A549 (cell line): Measurements from ENCODE around the gene HDGFL2. TPM values are rescaled to one million over a fixed set of nuclear protein-coding genes. Genes with fewer than 3 reads are reported as not detected.

Source experiments
- ATAC-seq, 2 experiments: fragments of 200-7000 bp in 1 of 2; fragments of >200 bp in 1 of 2; cut with Nextera tagmentation in 1 of 2; cut with Tn5 transposase in 1 of 2; 3 replicates each; pipeline versions ENCODE4 v1.8.0 to v1.9.1; 2018 to 2020; ENCODE audit warnings: mild to moderate bottlenecking in 1 of 2, moderate library complexity in 1 of 2
- CTCF ChIA-PET: fragments of 300-600 bp; sonication (Branson Sonifier 250); formaldehyde crosslinking; extraction: SDS; loops from one replicate; lab custom pipeline; 2021; ENCODE audit warnings: antibody characterized with exemption, inconsistent platforms; lab: Yijun Ruan, JAX
- POLR2A ChIA-PET: fragments of 350-600 bp; formaldehyde crosslinking; extraction: SDS; loops from one replicate; lab custom pipeline; 2021; ENCODE audit warnings: antibody characterized with exemption, inconsistent platforms; lab: Yijun Ruan, JAX
- DNase-seq, 2 experiments: peaks; one replicate each; pipeline versions ENCODE4 v3.0.0 to v3.0.0-alpha.2; 2011 to 2016; ENCODE audit warnings: low read depth in 1 of 2, low spot score in 1 of 2
- FAIRE-seq: peaks from 2 replicates; lab custom pipeline; 2011; peaks lifted over from hg19 to GRCh38; lab: Jason Lieb, UNC
- H3K27ac ChIP-seq, 2 experiments: fragments of >200 bp; sonication (Bioruptor Twin); formaldehyde crosslinking; 3 replicates each; pipeline ENCODE4 v1.5.1; 2016 to 2017
- H3K4me1 ChIP-seq: fragments of >200 bp; sonication (Bioruptor Twin); formaldehyde crosslinking; 3 replicates; pipeline ENCODE4 v1.6.1; 2016
- H3K4me2 ChIP-seq: fragments of >200 bp; sonication (Bioruptor Twin); formaldehyde crosslinking; 3 replicates; pipeline ENCODE4 v1.6.1; 2016
- H3K4me3 ChIP-seq: fragments of >200 bp; sonication (Bioruptor Twin); formaldehyde crosslinking; 3 replicates; pipeline ENCODE4 v1.5.1; 2016
- H3K9me3 ChIP-seq: fragments of >200 bp; sonication (Bioruptor Twin); formaldehyde crosslinking; 3 replicates; pipeline ENCODE4 v1.6.1; 2016
- CBX2 ChIP-seq: fragments of 200-600 bp; sonication (generic); IDR thresholded peaks from 2 replicates; pipeline ENCODE4 v1.6.1; 2016; ENCODE audit warnings: low read depth, mild to moderate bottlenecking, borderline replicate concordance
- EHF ChIP-seq: fragments of 250-450 bp; sonication (Bioruptor Pico); IDR thresholded peaks from 2 replicates; pipeline ENCODE4 v1.5.0; 2020; ENCODE audit warnings: mild to moderate bottlenecking
- ESRRA ChIP-seq: fragments of 150-350 bp; IDR thresholded peaks from 2 replicates; pipeline ENCODE4 v1.6.1; 2014; ENCODE audit warnings: mild to moderate bottlenecking, low read length, borderline replicate concordance
- FOSB ChIP-seq: fragments of 250-450 bp; sonication (Bioruptor Pico); IDR thresholded peaks from 2 replicates; pipeline ENCODE4 v1.5.0; 2020; ENCODE audit warnings: mild to moderate bottlenecking, moderate library complexity
- FOXS1 ChIP-seq: fragments of 250-450 bp; sonication (Bioruptor Pico); IDR thresholded peaks from 2 replicates; pipeline ENCODE4 v1.5.0; 2020; ENCODE audit warnings: mild to moderate bottlenecking, moderate library complexity
- GATA3 ChIP-seq: IDR thresholded peaks from 2 replicates; pipeline ENCODE4 v1.6.1; 2012; ENCODE audit warnings: borderline replicate concordance
- HDAC2 ChIP-seq: fragments of 200-600 bp; sonication (generic); IDR thresholded peaks from 2 replicates; pipeline ENCODE4 v1.6.1; 2016
- HEYL ChIP-seq: fragments of 250-450 bp; sonication (Bioruptor Pico); IDR thresholded peaks from 2 replicates; pipeline ENCODE4 v1.8.0; 2021; ENCODE audit warnings: mild to moderate bottlenecking, moderate library complexity
- HOXA7 ChIP-seq: fragments of 250-450 bp; sonication (Bioruptor Pico); IDR thresholded peaks from 2 replicates; pipeline ENCODE4 v1.5.0; 2020; ENCODE audit warnings: mild to moderate bottlenecking, moderate library complexity
- JUNB ChIP-seq: fragments of >200 bp; sonication (Bioruptor Twin); formaldehyde crosslinking; IDR thresholded peaks from 2 replicates; pipeline ENCODE4 v1.6.1; 2016
- MAFK ChIP-seq: fragments of 450-650 bp; IDR thresholded peaks from 2 replicates; pipeline ENCODE4 v1.6.1; 2014; ENCODE audit not compliant: partially characterized antibody
- MAZ ChIP-seq: fragments of 150-350 bp; IDR thresholded peaks from 2 replicates; pipeline ENCODE4 v1.6.1; 2014; ENCODE audit warnings: antibody characterized with exemption, low read depth, low read length, borderline replicate concordance
- NPAS2 ChIP-seq: fragments of 250-450 bp; sonication (Bioruptor Pico); IDR thresholded peaks from 2 replicates; pipeline ENCODE4 v1.8.0; 2022; ENCODE audit warnings: mild to moderate bottlenecking, moderate library complexity, borderline replicate concordance
- NR3C1 ChIP-seq: fragments of >200 bp; sonication (Bioruptor Twin); formaldehyde crosslinking; IDR thresholded peaks from 3 replicates; pipeline ENCODE4 v1.6.1; 2017
- RCOR1 ChIP-seq: fragments of 150-350 bp; IDR thresholded peaks from 2 replicates; pipeline ENCODE4 v1.6.1; 2014; ENCODE audit warnings: antibody characterized with exemption, low read length, low read depth
- SMC3 ChIP-seq: fragments of >200 bp; sonication (Bioruptor Twin); formaldehyde crosslinking; IDR thresholded peaks from 3 replicates; pipeline ENCODE4 v1.6.1; 2018; ENCODE audit warnings: inconsistent platforms
- SREBF2 ChIP-seq: fragments of 450-650 bp; IDR thresholded peaks from 2 replicates; pipeline ENCODE4 v1.6.1; 2014; ENCODE audit warnings: mild to moderate bottlenecking, moderate library complexity
- ZFP36 ChIP-seq: fragments of 450-650 bp; IDR thresholded peaks from 2 replicates; pipeline ENCODE4 v1.6.1; 2014; ENCODE audit warnings: borderline replicate concordance; ENCODE audit not compliant: partially characterized antibody
- ZSCAN20 ChIP-seq: fragments of 250-450 bp; sonication (Bioruptor Pico); IDR thresholded peaks from 2 replicates; pipeline ENCODE4 v1.8.0; 2022; ENCODE audit warnings: mild to moderate bottlenecking, moderate library complexity
- WGBS: methylation state at CpG from one replicate; pipeline ENCODE4 v1.1.6; 2017; ENCODE audit errors: missing lambda C conversion rate; 5-methylcytosine and 5-hydroxymethylcytosine counted together
- polyA plus RNA-seq, 4 experiments: library from polyadenylated mRNA; depleted of rRNA in 3 of 4; stranded (reverse); fragments of >200 nt; fragmentation: RNase III in 1 of 4; extraction: RNeasy Plus Mini Kit Qiagen cat#74134 plus additional on column Dnase treatment in 1 of 4; gene quantifications; 2 replicates in 3 of 4; 3 replicates in 1 of 4; pipeline ENCODE4 v1.2.3, GENCODE V29; 2011 to 2017
- TF ChIP-seq, protein P1 (sequence below): fragments of 250-450 bp; sonication (Bioruptor Pico); IDR thresholded peaks from 2 replicates; pipeline ENCODE4 v1.5.0; 2020; ENCODE audit warnings: low read depth, mild to moderate bottlenecking, moderate library complexity
- TF ChIP-seq, protein P2 (sequence below): fragments of >200 bp; sonication (Bioruptor Twin); formaldehyde crosslinking; IDR thresholded peaks from 3 replicates; pipeline ENCODE4 v1.6.1; 2016
- TF ChIP-seq, protein P3 (sequence below): IDR thresholded peaks from 2 replicates; pipeline ENCODE4 v1.6.1; 2012; ENCODE audit warnings: low read depth, borderline replicate concordance
- TF ChIP-seq, protein P4 (sequence below): fragments of 200-600 bp; sonication (generic); IDR thresholded peaks from 2 replicates; pipeline ENCODE4 v1.6.1; 2016; ENCODE audit warnings: antibody characterized with exemption, mild to moderate bottlenecking, moderate library complexity

The HDGFL2 gene
- polyA plus RNA-seq, 2 of the 4 experiments (the other 2 are of a cell fraction) = 10.8 to 34.3 TPM

DNA sequence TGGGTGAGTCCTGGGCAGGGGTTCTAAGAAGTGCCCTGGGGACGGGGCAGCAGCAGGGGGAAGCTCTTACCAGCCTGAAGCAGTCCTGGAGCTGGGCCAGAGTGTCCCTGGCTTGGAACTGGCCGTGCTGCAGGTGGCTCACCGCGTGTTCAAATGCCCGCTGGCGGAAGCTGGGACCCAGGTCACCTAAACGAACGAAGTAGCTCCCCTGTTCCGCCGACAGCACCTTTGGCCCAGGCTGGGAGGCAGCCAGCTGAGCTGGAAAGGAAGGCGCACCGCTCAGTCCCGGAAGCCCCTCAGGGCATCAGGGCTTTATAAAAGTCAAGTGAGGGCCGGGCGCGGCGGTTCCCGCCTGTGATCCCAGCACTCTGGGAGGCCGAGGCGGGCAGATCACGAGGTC is 36.6 kb downstream of the HDGFL2 start:
- ChIA-PET POLR2A (no interaction called here), CTCF (interaction anchor here (4.0 kb wide), 1 partner anchor 15 kb away, joined by 23 read pairs; no protein-coding TSS in a partner anchor)
- 97% methylated on average over 10 of the region's 21 CpGs for WGBS
- FAIRE-seq (no peak), DNase-seq (no peak), ATAC-seq (no peak)
- Histone ChIP-seq H3K4me2 (no peak overlapping the region), H3K27ac (no peak overlapping the region), H3K4me3 (no peak overlapping the region), H3K4me1 (no peaks in the 10 kb centered on the region), H3K9me3 (no peaks in the 10 kb centered on the region)
- TF ChIP-seq GATA3 (no peak), FOXS1 (CRISPR knock-in tag) (no peak), MAZ (no peak), NPAS2 (CRISPR knock-in tag) (no peak), HEYL (no peak), EHF (CRISPR knock-in tag) (no peak), SMC3 (no peak), HOXA7 (CRISPR knock-in tag) (no peak), NR3C1 (no peak), ESRRA (no peak), RCOR1 (no peak), CBX2 (no peak), SREBF2 (no peak)
- TF ChIP-seq, protein P1, sequence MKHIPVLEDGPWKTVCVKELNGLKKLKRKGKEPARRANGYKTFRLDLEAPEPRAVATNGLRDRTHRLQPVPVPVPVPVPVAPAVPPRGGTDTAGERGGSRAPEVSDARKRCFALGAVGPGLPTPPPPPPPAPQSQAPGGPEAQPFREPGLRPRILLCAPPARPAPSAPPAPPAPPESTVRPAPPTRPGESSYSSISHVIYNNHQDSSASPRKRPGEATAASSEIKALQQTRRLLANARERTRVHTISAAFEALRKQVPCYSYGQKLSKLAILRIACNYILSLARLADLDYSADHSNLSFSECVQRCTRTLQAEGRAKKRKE = no peak
- TF ChIP-seq, protein P2, sequence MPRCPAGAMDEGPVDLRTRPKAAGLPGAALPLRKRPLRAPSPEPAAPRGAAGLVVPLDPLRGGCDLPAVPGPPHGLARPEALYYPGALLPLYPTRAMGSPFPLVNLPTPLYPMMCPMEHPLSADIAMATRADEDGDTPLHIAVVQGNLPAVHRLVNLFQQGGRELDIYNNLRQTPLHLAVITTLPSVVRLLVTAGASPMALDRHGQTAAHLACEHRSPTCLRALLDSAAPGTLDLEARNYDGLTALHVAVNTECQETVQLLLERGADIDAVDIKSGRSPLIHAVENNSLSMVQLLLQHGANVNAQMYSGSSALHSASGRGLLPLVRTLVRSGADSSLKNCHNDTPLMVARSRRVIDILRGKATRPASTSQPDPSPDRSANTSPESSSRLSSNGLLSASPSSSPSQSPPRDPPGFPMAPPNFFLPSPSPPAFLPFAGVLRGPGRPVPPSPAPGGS = no peak
- TF ChIP-seq, protein P3, sequence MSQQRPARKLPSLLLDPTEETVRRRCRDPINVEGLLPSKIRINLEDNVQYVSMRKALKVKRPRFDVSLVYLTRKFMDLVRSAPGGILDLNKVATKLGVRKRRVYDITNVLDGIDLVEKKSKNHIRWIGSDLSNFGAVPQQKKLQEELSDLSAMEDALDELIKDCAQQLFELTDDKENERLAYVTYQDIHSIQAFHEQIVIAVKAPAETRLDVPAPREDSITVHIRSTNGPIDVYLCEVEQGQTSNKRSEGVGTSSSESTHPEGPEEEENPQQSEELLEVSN = no peak

DNA sequence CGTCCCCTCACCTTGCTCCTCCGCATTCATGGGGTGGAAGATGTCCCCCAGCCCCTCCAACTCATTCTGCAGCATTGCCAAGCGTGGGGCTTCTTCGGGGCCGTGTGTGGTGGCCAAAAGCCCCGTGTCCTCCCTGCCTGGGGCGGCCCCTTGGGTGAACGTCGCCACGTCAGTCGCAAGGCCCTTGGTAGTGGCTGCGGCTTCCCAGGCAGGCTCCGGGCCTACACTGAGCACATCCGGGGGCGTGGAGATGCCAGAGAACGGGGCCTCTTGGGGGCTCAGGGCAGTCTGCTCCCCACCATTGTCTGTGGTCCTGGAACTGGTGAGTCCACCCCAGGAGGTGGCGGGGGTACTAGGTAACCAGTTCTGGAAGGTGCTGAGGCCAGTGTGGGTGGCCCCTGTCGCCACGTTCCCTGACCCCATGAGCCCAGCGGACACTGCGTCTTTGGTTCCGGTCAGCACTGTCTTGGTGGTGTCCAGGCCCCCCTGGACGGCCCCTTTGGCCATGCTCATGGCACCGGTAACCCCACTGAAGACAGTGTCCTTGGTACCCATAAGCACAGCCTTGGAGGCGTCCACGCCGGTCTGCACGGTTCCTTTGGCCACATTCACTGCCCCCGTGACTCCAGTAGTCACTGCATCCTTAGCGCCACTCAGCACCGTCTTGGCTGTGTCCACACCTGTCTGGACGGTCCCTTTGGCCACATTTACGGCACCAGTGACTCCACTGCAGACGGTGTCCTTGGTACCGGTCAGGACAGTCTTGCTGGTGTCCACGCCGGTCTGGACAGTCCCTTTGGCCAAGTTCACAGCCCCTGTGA is 38.5 kb downstream of the HDGFL2 start:
- ChIA-PET POLR2A (no interaction called here), CTCF (interaction anchor here (4.0 kb wide), 1 partner anchor 14 kb away, joined by 23 read pairs; no protein-coding TSS in a partner anchor)
- Histone ChIP-seq H3K4me2 (no peak overlapping the region), H3K27ac (no peak overlapping the region), H3K4me1 (no peaks in the 10 kb centered on the region), H3K4me3 (no peak overlapping the region), H3K9me3 (no peaks in the 10 kb centered on the region)
- FAIRE-seq (no peak), DNase-seq (no peak), ATAC-seq (peak; percentile 26 to 36; a peak in 4 of 6 replicates)
- TF ChIP-seq CBX2 = no peak
- TF ChIP-seq ZSCAN20 (CRISPR knock-in tag) = no peak
- no peak for TF ChIP-seq SREBF2
- TF ChIP-seq JUNB = no peak
- TF ChIP-seq HDAC2 = no peak
- TF ChIP-seq, protein P4, sequence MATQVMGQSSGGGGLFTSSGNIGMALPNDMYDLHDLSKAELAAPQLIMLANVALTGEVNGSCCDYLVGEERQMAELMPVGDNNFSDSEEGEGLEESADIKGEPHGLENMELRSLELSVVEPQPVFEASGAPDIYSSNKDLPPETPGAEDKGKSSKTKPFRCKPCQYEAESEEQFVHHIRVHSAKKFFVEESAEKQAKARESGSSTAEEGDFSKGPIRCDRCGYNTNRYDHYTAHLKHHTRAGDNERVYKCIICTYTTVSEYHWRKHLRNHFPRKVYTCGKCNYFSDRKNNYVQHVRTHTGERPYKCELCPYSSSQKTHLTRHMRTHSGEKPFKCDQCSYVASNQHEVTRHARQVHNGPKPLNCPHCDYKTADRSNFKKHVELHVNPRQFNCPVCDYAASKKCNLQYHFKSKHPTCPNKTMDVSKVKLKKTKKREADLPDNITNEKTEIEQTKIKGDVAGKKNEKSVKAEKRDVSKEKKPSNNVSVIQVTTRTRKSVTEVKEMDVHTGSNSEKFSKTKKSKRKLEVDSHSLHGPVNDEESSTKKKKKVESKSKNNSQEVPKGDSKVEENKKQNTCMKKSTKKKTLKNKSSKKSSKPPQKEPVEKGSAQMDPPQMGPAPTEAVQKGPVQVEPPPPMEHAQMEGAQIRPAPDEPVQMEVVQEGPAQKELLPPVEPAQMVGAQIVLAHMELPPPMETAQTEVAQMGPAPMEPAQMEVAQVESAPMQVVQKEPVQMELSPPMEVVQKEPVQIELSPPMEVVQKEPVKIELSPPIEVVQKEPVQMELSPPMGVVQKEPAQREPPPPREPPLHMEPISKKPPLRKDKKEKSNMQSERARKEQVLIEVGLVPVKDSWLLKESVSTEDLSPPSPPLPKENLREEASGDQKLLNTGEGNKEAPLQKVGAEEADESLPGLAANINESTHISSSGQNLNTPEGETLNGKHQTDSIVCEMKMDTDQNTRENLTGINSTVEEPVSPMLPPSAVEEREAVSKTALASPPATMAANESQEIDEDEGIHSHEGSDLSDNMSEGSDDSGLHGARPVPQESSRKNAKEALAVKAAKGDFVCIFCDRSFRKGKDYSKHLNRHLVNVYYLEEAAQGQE = no peak
- TF ChIP-seq MAFK = no peak
- no peak for TF ChIP-seq ZFP36
- no peak for TF ChIP-seq HOXA7 (CRISPR knock-in tag)
- no peak for TF ChIP-seq ESRRA
- TF ChIP-seq FOSB = no peak
- 85% methylated on average over 15 of the region's 37 CpGs for WGBS
